HEK293 (cell line): ENCODE data around the gene FKBP1C.
"Not testable (repeated sequence)": the region's sequence is repeated elsewhere in the genome, so short reads cannot be mapped to it uniquely, and the experiment has no call there.

Experiments used
- ZBTB7A ChIP-seq: fragments of 450-650 bp; formaldehyde crosslinking; IDR thresholded peaks from 2 replicates; pipeline ENCODE4 v1.5.1; 2016; ENCODE audit warnings: low read depth, missing biosample characterization, missing genetic modification characterization
- TF ChIP-seq, protein P1 (sequence below): fragments of 450-650 bp; formaldehyde crosslinking; IDR thresholded peaks from 2 replicates; pipeline ENCODE4 v1.5.1; 2016; ENCODE audit warnings: missing biosample characterization, missing genetic modification characterization

DNA sequence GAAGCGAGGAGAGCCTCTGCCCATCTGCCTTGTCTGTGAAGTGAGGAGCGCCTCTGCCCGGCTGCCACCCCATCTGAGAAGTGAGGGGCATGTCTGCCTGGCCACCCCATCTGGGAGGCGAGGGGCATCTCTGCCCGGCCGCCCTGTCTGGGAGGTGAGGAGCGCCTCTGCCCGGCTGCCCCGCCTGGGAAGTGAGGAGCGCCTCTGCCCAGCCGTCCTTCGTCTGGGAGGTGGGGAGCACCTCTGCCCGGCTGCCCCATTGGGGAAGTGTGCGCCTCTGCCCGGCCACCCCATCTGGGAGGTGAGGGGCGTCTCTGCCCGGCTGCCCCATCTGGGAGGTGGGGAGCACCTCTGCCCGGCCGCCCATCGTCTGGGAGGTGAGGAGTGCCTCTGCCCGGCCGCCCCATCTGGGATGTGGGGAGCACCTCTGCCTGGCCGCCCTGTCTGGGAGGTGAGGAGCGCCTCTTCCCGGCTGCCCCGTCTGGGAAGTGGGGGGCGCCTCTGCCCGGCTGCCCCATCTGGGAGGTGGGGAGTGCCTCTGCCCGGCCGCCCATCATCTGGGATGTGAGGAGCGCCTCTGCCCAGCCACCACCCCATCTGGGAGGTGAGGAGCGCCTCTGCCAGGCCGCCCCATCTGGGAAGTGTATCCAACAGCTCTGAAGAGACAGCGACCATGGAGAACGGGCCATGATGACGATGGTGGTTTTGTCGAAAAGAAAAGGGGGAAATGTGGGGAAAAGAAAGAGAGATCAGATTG lies 47.0 kb upstream of the FKBP1C start:
- TF ChIP-seq, protein P1, sequence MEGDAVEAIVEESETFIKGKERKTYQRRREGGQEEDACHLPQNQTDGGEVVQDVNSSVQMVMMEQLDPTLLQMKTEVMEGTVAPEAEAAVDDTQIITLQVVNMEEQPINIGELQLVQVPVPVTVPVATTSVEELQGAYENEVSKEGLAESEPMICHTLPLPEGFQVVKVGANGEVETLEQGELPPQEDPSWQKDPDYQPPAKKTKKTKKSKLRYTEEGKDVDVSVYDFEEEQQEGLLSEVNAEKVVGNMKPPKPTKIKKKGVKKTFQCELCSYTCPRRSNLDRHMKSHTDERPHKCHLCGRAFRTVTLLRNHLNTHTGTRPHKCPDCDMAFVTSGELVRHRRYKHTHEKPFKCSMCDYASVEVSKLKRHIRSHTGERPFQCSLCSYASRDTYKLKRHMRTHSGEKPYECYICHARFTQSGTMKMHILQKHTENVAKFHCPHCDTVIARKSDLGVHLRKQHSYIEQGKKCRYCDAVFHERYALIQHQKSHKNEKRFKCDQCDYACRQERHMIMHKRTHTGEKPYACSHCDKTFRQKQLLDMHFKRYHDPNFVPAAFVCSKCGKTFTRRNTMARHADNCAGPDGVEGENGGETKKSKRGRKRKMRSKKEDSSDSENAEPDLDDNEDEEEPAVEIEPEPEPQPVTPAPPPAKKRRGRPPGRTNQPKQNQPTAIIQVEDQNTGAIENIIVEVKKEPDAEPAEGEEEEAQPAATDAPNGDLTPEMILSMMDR (tag by site-specific recombination), result not testable (repeated sequence)
- TF ChIP-seq ZBTB7A (tag by site-specific recombination), result not testable (repeated sequence)
